Measurements from ENCODE around the gene ADGRA1.

The ADGRA1 gene

GRCh38 chr10:133180965-133181639, 93.4 kb downstream of the ADGRA1 start:
- Histone ChIP-seq H2AFZ (ENCODE audit: low read depth, low read length) (no peak overlapping the region), H3K4me2 (ENCODE audit: insufficient read depth, low read length) (no peak overlapping the region), H3K4me1 (ENCODE audit: insufficient read depth, low read length) (no peaks in the 10 kb centered on the region), H4K20me1 (ENCODE audit: insufficient read depth, low read length) (no peaks in the 10 kb centered on the region; the same call in 1 of the 2 replicates), H3K9me3 (ENCODE audit: insufficient read depth, low read length, severe bottlenecking) (peaks cover 10% of the 10 kb centered on the region), H3K27me3 (ENCODE audit: insufficient read depth, low read length, poor library complexity) (no peaks in the 10 kb centered on the region), H3K27ac (ENCODE audit: low read length) (no peak overlapping the region), H3K4me3 (ENCODE audit: low read depth in 1 of 2, low read length in 2 of 2) (no peak overlapping the region), H3K9ac (ENCODE audit: low read depth, low read length) (no peak overlapping the region), H3K79me2 (ENCODE audit: insufficient read depth, low read length) (no peaks in the 10 kb centered on the region), H3K36me3 (ENCODE audit: insufficient read depth, low read length) (no peaks in the 10 kb centered on the region)
- ATAC-seq (ENCODE audit: insufficient read depth, low read depth) (no peak), DNase-seq (no peak)
- TF ChIP-seq EZH2 (IDR thresholded peaks at IDR 0.05; ENCODE audit: borderline replicate concordance, low read depth, low read length, severe bottlenecking) (no peak), CTCF (IDR thresholded peaks at IDR 0.05; ENCODE audit: borderline replicate concordance, extremely low read depth, low read length, poor library complexity, severe bottlenecking) (no peak)

Data from DND-41 (cell line).